Measurements from ENCODE around the gene NELFB. TPM values are rescaled to one million over a fixed set of nuclear protein-coding genes. Genes with fewer than 3 reads are reported as not detected.

The NELFB gene
- polyA plus RNA-seq, 1 experiment = 51.9 TPM

DNA sequence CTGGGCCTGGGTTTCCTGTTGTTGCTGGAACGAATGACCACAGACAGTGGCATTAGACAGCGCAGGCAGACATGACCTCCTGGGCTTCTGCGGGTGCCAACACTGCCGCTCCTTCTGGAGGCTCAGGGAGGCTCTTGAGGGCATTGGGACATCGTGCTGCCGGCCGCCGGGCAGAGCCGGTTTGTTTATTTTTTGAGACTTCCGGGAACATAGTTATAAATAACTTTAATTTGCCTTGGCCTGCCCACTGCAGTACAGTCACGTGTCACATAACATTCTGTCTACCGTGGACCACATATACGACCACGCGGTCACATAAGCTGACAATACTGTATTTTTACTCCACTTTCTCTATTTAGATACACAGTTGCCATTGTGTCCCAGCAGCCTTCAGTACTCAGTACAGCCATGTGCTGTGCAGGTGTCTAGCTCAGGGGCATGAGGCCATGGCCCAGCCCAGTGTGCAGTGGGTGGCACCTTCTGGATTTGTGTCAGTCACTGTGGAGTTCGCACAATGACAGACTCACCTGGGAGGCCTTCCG, 14.2 kb downstream of the NELFB start:
- DNase-seq (ENCODE audit: low read depth) = peak; percentile 51
- POLR2A ChIA-PET = no interaction called here
- TF ChIP-seq, protein P1, sequence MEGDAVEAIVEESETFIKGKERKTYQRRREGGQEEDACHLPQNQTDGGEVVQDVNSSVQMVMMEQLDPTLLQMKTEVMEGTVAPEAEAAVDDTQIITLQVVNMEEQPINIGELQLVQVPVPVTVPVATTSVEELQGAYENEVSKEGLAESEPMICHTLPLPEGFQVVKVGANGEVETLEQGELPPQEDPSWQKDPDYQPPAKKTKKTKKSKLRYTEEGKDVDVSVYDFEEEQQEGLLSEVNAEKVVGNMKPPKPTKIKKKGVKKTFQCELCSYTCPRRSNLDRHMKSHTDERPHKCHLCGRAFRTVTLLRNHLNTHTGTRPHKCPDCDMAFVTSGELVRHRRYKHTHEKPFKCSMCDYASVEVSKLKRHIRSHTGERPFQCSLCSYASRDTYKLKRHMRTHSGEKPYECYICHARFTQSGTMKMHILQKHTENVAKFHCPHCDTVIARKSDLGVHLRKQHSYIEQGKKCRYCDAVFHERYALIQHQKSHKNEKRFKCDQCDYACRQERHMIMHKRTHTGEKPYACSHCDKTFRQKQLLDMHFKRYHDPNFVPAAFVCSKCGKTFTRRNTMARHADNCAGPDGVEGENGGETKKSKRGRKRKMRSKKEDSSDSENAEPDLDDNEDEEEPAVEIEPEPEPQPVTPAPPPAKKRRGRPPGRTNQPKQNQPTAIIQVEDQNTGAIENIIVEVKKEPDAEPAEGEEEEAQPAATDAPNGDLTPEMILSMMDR (IDR thresholded peaks at IDR 0.05; ENCODE audit: insufficient read depth, low read depth, low read length) = no peak
- Histone ChIP-seq H3K4me3 (ENCODE audit: low read depth, low read length) (no peak overlapping the region), H3K36me3 (ENCODE audit: control insufficient read depth, insufficient read depth, low read length) (peaks cover 31% of the 10 kb centered on the region), H3K27me3 (ENCODE audit: control insufficient read depth, insufficient read depth, low read length) (no peaks in the 10 kb centered on the region)
- CTCF ChIA-PET = interaction anchor here (0.7 to 1.3 kb wide), 3 partner anchors 28 to 403 kb away, joined by 3 to 4 read pairs (median 3); no protein-coding TSS in a partner anchor

DNA sequence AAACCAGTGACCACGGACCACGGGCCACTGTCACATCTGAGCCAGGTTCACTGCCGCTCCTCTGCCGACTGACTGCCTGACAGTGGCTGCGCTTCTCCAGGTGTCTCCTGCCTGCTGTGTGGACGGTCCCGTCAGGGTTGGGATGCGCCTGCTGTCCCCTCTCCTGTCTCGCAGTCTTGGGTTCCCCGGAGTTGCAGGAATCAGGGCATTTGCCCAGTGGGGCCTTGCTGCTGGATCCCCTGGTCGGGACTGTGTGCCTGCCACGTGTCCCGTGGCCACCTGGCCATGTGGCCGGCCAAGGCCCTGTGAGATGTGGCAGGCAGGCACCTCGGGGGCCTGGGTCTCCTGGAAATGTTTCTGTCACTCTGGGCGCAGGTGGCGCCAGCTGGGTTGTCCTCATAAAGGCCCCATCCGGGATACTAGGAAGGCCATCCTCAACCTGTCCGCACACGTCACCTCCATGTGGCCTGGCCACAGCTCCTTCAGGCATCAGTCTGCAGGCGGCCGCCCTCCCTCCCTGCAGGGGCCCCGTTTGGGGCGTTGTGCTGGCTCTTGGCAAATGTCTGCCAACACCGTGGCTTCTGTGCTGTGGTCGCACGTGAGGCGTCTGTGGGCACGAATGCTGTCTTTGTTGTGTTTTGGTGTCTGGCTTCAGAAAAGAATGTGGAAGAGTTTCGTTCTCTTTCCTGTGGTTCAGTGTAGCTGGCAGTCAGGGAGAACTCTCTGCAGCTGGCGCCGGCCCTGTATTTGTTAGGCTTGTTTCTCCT, 16.0 kb downstream of the NELFB start:
- ChIA-PET POLR2A (no interaction called here), CTCF (no interaction called here)
- no peak for DNase-seq (ENCODE audit: low read depth)
- TF ChIP-seq, protein P1 (IDR thresholded peaks at IDR 0.05; ENCODE audit: insufficient read depth, low read depth, low read length) = no peak
- Histone ChIP-seq H3K27me3 (ENCODE audit: control insufficient read depth, insufficient read depth, low read length) (no peaks in the 10 kb centered on the region), H3K4me3 (ENCODE audit: low read depth, low read length) (no peak overlapping the region), H3K36me3 (ENCODE audit: control insufficient read depth, insufficient read depth, low read length) (peaks cover 23% of the 10 kb centered on the region)

DNA sequence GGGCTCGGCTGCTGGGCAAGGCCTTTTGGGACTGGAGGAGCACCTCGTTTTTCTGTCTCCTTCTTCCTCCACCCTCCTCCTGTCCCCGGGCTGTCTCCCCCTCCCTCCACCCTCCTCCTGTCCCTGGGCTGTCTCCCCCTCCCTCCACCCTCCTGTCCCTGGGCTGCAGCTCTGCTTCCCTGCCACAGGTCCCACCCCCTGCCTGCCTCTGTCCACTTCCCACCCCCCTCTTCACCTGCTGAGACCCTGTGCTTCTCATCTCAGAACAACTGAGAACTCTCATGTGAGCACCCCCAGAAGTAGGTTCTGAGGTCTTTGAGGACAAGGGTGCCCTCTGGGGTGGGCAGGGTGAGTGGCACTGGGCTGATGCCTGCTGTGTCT, 16.6 kb downstream of the NELFB start:
- H3K4me3 ChIP-seq (ENCODE audit: low read depth, low read length) = no peak overlapping the region
- H3K36me3 ChIP-seq (ENCODE audit: control insufficient read depth, insufficient read depth, low read length) = peaks cover 22% of the 10 kb centered on the region
- POLR2A ChIA-PET = no interaction called here
- H3K27me3 ChIP-seq (ENCODE audit: control insufficient read depth, insufficient read depth, low read length) = no peaks in the 10 kb centered on the region
- CTCF ChIA-PET = no interaction called here
- TF ChIP-seq, protein P1 (IDR thresholded peaks at IDR 0.05; ENCODE audit: insufficient read depth, low read depth, low read length) = no peak
- no peak for DNase-seq (ENCODE audit: low read depth)

- Histone ChIP-seq H3K27me3 (ENCODE audit: control insufficient read depth, insufficient read depth, low read length) (no peaks in the 10 kb centered on the region), H3K4me3 (ENCODE audit: low read depth, low read length) (no peak overlapping the region), H3K36me3 (ENCODE audit: control insufficient read depth, insufficient read depth, low read length) (peaks cover 18% of the 10 kb centered on the region)
- no peak for DNase-seq (ENCODE audit: low read depth)
- CTCF ChIA-PET = interaction anchor here (1.2 kb wide), 1 partner anchor 11 kb away, joined by 3 read pairs; no protein-coding TSS in a partner anchor
- TF ChIP-seq, protein P1 (IDR thresholded peaks at IDR 0.05; ENCODE audit: insufficient read depth, low read depth, low read length) = no peak
- POLR2A ChIA-PET = no interaction called here
Measured at GRCh38 chr9:137272241-137273094, 17.3 kb downstream of the NELFB start.

DNA sequence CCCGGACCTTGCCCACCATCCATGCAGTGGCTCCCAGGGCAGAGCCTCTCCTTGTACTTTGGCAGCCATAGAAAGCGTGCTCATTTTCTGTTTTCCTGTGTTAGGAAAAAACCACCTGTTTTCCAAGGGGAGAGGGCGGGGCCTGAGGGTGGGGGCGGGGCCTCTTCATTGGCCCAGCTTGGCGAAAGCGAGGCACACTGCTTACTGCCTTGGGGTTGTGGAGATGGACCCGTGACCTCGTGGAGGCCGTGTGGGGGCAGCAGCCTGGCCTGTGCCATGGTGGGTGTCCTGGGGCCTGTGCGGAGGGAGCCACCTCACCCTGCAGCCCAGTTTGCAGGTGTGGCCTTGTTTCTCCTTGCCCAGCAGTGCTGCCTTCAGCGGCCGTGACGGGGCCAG, 18.0 kb downstream of the NELFB start:
- POLR2A ChIA-PET = no interaction called here

More for the DNA sequence above, 18.0 kb downstream of the NELFB start:
- TF ChIP-seq, protein P1 (IDR thresholded peaks at IDR 0.05; ENCODE audit: insufficient read depth, low read depth, low read length) = no peak
- DNase-seq (ENCODE audit: low read depth) = no peak
- Histone ChIP-seq H3K4me3 (ENCODE audit: low read depth, low read length) (no peak overlapping the region), H3K36me3 (ENCODE audit: control insufficient read depth, insufficient read depth, low read length) (peaks cover 16% of the 10 kb centered on the region), H3K27me3 (ENCODE audit: control insufficient read depth, insufficient read depth, low read length) (no peaks in the 10 kb centered on the region)
- CTCF ChIA-PET = interaction anchor here (1.2 kb wide), 1 partner anchor 11 kb away, joined by 3 read pairs; no protein-coding TSS in a partner anchor
